ENCODE measurements around the gene SLC26A9. TPM values are rescaled to one million over a fixed set of nuclear protein-coding genes. Genes with fewer than 3 reads are reported as not detected.

Gene SLC26A9
- total and polyA plus RNA-seq, 2 experiments from 2014 or later = not detected

- TF ChIP-seq POLR2AphosphoS5 (IDR thresholded peaks at IDR 0.05; ENCODE audit: low read depth) = no peak
Observed at GRCh38 chr1:205928317-205928716, 14.9 kb downstream of the SLC26A9 start (continued).

- no peaks in the 10 kb centered on the region for H4K20me1 ChIP-seq (replicated peaks; ENCODE audit: insufficient read depth)
- peaks cover 4% of the 10 kb centered on the region for H3K27me3 Mint-ChIP-seq (ENCODE audit: insufficient read depth, low read depth, poor library complexity)
- no peak overlapping the region for H3K4me3 Mint-ChIP-seq
- H3K4me3 ChIP-seq = no peak overlapping the region
- peaks cover 3% of the 10 kb centered on the region for H3K4me1 Mint-ChIP-seq
- 0 out of 2 replicates have a peak, but pooled peaks cover 4% of the 10 kb centered on the region for H3K4me1 ChIP-seq (ENCODE audit: insufficient read depth)
- no peaks in the 10 kb centered on the region for H3K36me3 ChIP-seq (ENCODE audit: insufficient read depth)
- no peaks in the 10 kb centered on the region for H3K27me3 ChIP-seq (ENCODE audit: insufficient read depth)
- H3K9me2 ChIP-seq (ENCODE audit: insufficient read depth) = no peaks in the 10 kb centered on the region; the same call in 1 of the 2 replicates
- H3K36me3 Mint-ChIP-seq (ENCODE audit: low read depth) = no peaks in the 10 kb centered on the region
- no peak for DNase-seq (ENCODE audit: low spot score)
- H3K27ac Mint-ChIP-seq = no peak overlapping the region
- H3K4me2 ChIP-seq = no peak overlapping the region
- no peaks in the 10 kb centered on the region for H3K79me2 ChIP-seq (replicated peaks; ENCODE audit: insufficient read depth)
- H3K27ac ChIP-seq (ENCODE audit: low read depth) = no peak overlapping the region
- H3F3A ChIP-seq (replicated peaks; ENCODE audit: low read depth) = no peaks in the 10 kb centered on the region
- no peaks in the 10 kb centered on the region; the same call in 2 of the 3 replicates for H3K9me3 Mint-ChIP-seq
- no peak for TF ChIP-seq STAT1 (IDR thresholded peaks at IDR 0.05; ENCODE audit: unreplicated experiment)
- TF ChIP-seq EZH2 (IDR thresholded peaks at IDR 0.05; ENCODE audit: low read depth, unreplicated experiment) = no peak
- no peak for TF ChIP-seq POLR2AphosphoS5 (IDR thresholded peaks at IDR 0.05; ENCODE audit: low read depth)
- no peak for TF ChIP-seq NANOG (IDR thresholded peaks at IDR 0.05; ENCODE audit: borderline replicate concordance)
- TF ChIP-seq EZH2phosphoT487 (IDR thresholded peaks at IDR 0.05; ENCODE audit: unreplicated experiment) = no peak
- no peak for TF ChIP-seq ZNF114 (CRISPR knock-in tag; IDR thresholded peaks at IDR 0.05)
- no peak for TF ChIP-seq REST (IDR thresholded peaks at IDR 0.05; ENCODE audit: unreplicated experiment)
- TF ChIP-seq ZNF462 (CRISPR knock-in tag; IDR thresholded peaks at IDR 0.05) = no peak
- TF ChIP-seq ETS1 (IDR thresholded peaks at IDR 0.05) = no peak
- TF ChIP-seq CTCF (conservative IDR thresholded peaks at IDR 0.05; ENCODE audit: low read depth in 2 of 2) = no peak
- no peak for TF ChIP-seq JUNB (IDR thresholded peaks at IDR 0.05; ENCODE audit: unreplicated experiment)
- no peak for TF ChIP-seq ZNF331 (CRISPR knock-in tag; IDR thresholded peaks at IDR 0.05; ENCODE audit: low read depth)
- no peak for TF ChIP-seq CREB1 (CRISPR knock-in tag; IDR thresholded peaks at IDR 0.05; ENCODE audit: low read depth)
- no peak overlapping the region for H2AFZ ChIP-seq
- no peak for ATAC-seq
Observed at GRCh38 chr1:205927676-205928075, 15.6 kb downstream of the SLC26A9 start.

Measured in GM23338 (cell line).